ENCODE data around the gene SUSD4.
A peak's percentile ranks its signal among the peaks of the same experiment; 100 is the strongest.

The SUSD4 gene

DNA sequence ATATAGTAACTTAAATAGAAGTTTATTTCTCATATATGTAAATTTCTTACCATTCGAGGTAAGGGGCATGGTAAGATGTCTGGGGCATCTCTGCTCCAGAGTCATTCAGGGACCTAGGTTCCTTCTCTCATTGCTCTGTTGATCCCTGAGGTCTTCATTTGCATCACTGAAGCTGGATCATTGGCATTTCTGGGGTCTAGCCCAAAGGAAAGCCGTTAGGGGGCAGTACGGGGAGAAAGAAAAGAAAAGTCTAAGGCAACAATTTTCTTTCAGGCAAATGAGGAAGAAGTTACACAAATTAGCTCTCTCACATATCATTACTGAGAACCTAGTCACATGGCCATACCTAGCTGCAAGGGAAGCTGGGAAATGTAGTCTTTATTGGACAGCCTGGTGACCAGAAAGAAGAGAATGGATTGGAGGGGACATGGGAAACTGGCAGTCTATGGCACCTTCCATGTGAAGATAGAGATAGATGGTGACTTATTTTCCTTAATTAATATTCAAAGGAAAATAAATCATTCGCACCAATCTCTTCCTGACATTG lies 10.2 kb upstream of the SUSD4 start:
- TF ChIP-seq, protein P1, sequence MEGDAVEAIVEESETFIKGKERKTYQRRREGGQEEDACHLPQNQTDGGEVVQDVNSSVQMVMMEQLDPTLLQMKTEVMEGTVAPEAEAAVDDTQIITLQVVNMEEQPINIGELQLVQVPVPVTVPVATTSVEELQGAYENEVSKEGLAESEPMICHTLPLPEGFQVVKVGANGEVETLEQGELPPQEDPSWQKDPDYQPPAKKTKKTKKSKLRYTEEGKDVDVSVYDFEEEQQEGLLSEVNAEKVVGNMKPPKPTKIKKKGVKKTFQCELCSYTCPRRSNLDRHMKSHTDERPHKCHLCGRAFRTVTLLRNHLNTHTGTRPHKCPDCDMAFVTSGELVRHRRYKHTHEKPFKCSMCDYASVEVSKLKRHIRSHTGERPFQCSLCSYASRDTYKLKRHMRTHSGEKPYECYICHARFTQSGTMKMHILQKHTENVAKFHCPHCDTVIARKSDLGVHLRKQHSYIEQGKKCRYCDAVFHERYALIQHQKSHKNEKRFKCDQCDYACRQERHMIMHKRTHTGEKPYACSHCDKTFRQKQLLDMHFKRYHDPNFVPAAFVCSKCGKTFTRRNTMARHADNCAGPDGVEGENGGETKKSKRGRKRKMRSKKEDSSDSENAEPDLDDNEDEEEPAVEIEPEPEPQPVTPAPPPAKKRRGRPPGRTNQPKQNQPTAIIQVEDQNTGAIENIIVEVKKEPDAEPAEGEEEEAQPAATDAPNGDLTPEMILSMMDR (IDR thresholded peaks at IDR 0.05): no peak

DNA sequence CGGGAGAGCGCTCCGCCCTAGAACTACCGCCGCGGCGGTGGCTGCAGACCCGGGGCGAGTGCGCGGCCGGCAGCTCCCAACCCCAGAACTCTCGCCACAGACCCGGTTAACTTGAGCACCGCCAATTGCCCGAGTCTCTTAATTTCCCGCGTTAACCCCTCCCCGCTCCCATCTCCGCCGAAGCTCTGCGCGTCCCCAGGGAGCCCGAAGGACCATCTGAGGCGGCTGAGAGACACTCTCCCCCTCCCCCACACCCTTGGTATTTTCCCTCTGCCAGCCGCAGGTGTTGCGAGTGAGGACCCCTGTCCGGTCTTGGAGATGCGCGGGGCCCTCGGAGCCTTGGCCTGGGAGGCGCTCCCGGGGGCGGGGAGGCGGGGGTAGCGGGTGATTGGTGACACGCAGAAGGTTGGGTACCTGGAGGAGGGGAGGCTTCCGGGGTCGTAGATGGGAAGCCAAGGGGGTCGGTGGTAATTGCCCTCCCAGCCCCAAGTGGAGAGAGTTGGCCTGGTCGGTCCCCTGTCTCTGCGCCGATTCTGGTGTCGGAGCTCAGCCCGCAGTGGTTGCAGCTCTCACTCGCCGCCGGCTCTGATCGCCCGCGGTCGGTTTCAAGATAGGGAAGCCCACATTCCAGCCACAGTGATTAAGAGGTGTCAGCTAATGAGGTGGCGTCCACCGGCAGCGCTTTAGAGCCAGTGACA lies 858 bp upstream of the SUSD4 start:
- peaks cover 0 to 24% (median 18%) of the 10 kb centered on the region in 4 donors for H3K4me1 ChIP-seq
- peaks cover 0 to 5% of the 10 kb centered on the region in 2 donors for H3K27me3 ChIP-seq
- no peaks in the 10 kb centered on the region for H3K36me3 ChIP-seq
- DNase-seq: no peak
- intact Hi-C loops (cut with DNase I; ENCODE audit: low total_unique reads): no loop called here
- TF ChIP-seq, protein P1 (IDR thresholded peaks at IDR 0.05): no peak
- H3K9me3 ChIP-seq: no peaks in the 10 kb centered on the region
- H3K27ac ChIP-seq: no peak overlapping the region
- H3K4me3 ChIP-seq: peak overlapping the region; percentile 47 to 60

More for the DNA sequence above, 10.2 kb upstream of the SUSD4 start:
- intact Hi-C loops (cut with DNase I; ENCODE audit: low total_unique reads): no loop called here
- peaks cover 0 to 11% of the 10 kb centered on the region in 2 donors for H3K27me3 ChIP-seq
- H3K36me3 ChIP-seq: no peaks in the 10 kb centered on the region
- DNase-seq: no peak
- no peak overlapping the region for H3K4me3 ChIP-seq
- H3K27ac ChIP-seq: no peak overlapping the region
- peaks cover 0 to 14% (median 9%) of the 10 kb centered on the region in 3 donors for H3K9me3 ChIP-seq
- H3K4me1 ChIP-seq: no peaks in the 10 kb centered on the region

DNA sequence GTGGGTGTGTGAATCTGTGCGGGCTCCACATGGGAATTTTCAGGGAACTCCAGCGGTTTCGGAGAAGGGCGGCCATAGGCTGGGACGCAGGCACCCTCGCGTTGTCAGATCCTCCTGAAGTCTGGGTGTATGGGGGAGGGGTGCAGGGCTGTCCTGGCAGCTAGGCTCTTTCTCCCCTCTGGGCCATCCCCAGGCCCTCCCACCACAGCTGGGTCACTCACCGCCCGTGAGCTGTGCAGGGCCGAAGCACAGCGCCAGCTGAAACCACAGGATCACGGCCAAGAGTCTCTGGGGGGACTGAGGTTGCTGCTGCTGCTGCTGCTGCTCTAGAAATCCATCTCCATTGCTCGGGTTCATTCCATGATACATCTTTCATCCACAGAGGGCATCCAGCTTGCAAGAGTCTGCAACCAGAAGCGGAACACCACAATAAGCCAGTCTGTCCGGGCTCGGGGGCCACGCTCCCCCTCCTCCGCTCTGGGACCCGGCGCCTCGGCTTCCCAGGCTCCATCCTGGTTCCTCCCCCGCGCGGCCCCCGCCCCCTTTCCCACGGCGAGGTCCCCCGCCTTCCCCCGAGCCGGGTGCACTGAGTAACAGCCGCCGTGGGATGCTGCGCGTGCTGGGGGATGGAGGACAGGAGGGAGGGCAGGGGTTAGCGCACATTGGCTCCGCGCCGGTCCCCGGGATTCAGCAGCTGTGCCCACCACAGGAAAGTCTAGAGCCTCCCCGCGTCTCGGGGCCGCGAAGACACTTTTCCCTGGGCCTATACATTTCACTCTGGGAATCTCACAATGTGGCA lies 720 bp downstream of the SUSD4 start:
- intact Hi-C loops (cut with DNase I; ENCODE audit: low total_unique reads): no loop called here
- no peak for DNase-seq
- Histone ChIP-seq H3K27me3 (peaks cover 0 to 5% of the 10 kb centered on the region in 2 donors), H3K27ac (no peak overlapping the region), H3K9me3 (no peaks in the 10 kb centered on the region), H3K4me3 (peak overlapping the region; percentile 47 to 60), H3K36me3 (no peaks in the 10 kb centered on the region), H3K4me1 (peaks cover 0 to 24% (median 18%) of the 10 kb centered on the region in 4 donors)
- TF ChIP-seq, protein P1 (IDR thresholded peaks at IDR 0.05): no peak

DNA sequence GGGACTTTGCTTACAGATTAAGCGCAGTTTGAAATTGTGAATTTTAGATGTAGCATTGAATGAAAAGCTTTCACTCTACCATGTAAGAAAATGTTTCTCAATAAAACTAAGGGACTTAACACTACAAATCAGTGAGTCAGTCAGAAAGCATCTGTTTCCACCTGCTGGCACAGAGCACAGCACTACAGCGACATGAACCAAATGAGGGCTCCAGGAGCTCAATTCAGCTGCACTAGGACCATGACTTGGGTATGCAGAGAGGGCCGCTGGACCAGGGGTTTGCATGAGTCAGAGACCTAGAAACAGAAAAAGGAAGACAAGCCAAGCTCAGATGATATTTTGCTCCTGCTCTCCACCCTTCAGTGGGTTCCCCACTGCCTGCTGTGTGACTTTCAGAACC lies 5.2 kb downstream of the SUSD4 start:
- H3K9me3 ChIP-seq: no peaks in the 10 kb centered on the region
- no peak overlapping the region for H3K4me3 ChIP-seq
- H3K36me3 ChIP-seq: no peaks in the 10 kb centered on the region
- DNase-seq: no peak
- peaks cover 0 to 11% (median 9%) of the 10 kb centered on the region in 4 donors for H3K4me1 ChIP-seq
- no peak overlapping the region for H3K27ac ChIP-seq
- peaks cover 0 to 2% of the 10 kb centered on the region in 2 donors for H3K27me3 ChIP-seq
- TF ChIP-seq, protein P1 (IDR thresholded peaks at IDR 0.05): no peak
- intact Hi-C loops (cut with DNase I; ENCODE audit: low total_unique reads): no loop called here

DNA sequence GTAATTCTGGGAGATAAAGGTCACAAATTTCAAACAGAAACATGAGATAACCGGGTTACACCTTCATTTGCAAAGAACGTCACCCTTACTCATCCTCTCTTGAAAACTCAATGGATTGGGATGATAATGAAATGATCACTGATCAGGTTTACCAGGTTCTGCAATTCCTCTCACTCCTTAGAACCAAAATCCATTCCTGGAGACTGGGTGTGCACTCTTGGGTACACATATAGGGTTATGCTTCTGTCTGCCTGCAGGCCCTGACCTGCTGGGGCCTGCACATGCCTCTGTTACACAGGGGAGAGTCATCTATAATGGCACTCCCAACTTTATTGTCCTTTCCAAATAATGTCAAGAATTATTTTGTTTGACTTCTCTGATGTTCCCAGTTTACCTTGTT lies 8.3 kb downstream of the SUSD4 start:
- Histone ChIP-seq H3K36me3 (no peaks in the 10 kb centered on the region), H3K27me3 (peaks cover 0 to 10% of the 10 kb centered on the region in 2 donors), H3K4me3 (no peak overlapping the region), H3K9me3 (no peaks in the 10 kb centered on the region), H3K27ac (no peak overlapping the region), H3K4me1 (no peaks in the 10 kb centered on the region)
- intact Hi-C loops (cut with DNase I; ENCODE audit: low total_unique reads): no loop called here
- DNase-seq: no peak
- TF ChIP-seq, protein P1 (IDR thresholded peaks at IDR 0.05): no peak
